Hematopoietic multipotent progenitor cell treated with erythropoietin and hydrocortisone succinate and interleukin-3 and kit ligand, for 4 days (in vitro differentiated cells): ENCODE measurements around the gene SLC22A3.
"Not testable (repeated sequence)": the region's sequence is repeated elsewhere in the genome, so short reads cannot be mapped to it uniquely, and the experiment has no call there.

Source experiments
- DNase-seq: peaks from one replicate; pipeline ENCODE4 v3.0.0-alpha.2; 2015

The SLC22A3 gene

DNA sequence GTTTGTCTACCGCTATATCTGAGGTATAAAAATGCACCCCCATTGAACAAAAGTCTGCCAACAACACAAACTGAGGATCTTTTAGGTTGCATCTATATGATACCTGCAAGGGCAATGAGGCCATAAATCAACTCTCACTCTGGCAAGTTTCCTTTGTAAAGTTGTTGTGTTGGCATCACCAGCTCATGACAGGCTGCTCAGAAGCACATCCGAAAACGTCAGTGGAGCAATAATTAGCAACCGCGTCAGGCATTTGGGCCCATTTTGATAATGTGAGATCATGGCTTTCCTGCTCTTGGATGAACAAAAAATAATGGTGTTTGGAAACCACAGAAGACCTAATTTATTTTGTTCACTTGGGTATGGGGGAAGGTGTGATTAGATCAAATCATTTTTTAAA, 12.0 kb upstream of the SLC22A3 start:
- no peak for DNase-seq

DNA sequence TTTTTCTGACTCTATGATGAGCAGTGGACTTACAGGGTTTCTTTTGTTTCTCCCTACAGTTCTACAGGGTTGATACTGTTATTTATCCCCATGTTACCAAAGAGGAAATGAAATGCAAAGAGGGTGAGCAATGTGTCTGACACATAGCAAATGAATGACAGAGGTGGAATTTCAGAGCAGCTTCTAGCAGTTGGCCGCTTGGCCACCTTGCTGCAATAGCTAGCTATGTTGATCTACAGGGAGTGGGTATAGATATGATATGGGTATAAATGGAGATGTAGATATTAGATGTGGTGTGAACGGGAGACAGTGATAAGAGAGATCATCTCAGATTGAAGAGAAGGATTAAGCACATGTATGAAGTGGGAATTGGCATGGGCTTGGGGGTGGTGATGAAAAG, 10.9 kb upstream of the SLC22A3 start:
- DNase-seq = no peak

DNA sequence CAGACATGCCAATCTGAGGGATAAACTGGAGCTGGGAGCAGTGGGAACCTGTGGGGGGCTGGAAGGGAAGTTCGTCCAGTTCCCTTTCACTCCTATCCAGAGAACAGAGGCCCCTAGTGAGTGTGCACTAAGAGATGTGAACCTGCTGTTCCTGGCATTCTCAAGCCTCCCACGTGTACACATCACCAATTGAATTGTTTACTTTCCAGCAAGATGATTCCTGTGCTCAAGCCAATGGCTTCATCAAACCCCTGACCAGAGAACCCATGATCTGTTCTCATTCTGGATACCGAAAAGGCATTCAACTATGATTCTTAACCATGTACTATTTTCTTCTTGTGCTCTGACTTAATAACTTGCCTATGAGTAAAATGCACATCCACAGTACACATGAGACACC, 10.2 kb upstream of the SLC22A3 start:
- DNase-seq = no peak

DNA sequence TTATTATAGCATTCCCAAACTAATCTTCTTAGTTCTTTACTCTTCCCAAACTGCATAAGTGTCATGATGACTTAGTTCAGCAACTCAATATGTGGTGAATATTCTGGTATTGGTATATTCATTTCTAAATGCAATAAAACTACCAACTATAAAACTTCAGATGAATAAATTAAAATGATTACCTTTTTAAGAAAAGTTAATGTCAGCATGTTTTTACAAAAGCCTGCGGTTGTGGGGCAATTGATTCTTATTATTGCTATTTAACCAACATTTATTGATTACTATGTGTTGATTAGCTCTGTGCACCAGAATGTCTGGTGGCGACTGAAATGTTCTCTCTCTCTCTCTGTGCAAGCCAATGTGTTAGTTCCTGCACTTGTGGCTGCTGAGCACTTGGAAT, 5.0 kb upstream of the SLC22A3 start:
- DNase-seq = no peak

DNA sequence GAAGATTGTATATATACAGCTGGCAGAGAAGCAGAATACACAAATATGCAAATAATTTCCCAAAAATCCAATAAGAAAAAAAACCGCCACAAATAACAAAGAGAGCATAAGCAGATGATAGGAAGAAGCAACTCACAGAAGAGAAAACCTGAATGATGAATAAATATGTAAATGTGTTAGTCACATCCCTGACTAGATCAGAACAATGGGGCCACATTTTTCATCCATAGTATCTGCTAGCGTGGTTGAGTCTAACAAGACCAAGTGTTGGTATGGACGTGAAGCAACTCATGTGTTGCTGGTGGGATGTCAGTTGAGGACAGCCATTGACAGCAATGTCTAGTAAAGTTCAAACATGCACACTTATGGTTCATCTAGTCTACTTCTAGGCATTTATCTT, 3.9 kb upstream of the SLC22A3 start:
- DNase-seq = no peak

DNA sequence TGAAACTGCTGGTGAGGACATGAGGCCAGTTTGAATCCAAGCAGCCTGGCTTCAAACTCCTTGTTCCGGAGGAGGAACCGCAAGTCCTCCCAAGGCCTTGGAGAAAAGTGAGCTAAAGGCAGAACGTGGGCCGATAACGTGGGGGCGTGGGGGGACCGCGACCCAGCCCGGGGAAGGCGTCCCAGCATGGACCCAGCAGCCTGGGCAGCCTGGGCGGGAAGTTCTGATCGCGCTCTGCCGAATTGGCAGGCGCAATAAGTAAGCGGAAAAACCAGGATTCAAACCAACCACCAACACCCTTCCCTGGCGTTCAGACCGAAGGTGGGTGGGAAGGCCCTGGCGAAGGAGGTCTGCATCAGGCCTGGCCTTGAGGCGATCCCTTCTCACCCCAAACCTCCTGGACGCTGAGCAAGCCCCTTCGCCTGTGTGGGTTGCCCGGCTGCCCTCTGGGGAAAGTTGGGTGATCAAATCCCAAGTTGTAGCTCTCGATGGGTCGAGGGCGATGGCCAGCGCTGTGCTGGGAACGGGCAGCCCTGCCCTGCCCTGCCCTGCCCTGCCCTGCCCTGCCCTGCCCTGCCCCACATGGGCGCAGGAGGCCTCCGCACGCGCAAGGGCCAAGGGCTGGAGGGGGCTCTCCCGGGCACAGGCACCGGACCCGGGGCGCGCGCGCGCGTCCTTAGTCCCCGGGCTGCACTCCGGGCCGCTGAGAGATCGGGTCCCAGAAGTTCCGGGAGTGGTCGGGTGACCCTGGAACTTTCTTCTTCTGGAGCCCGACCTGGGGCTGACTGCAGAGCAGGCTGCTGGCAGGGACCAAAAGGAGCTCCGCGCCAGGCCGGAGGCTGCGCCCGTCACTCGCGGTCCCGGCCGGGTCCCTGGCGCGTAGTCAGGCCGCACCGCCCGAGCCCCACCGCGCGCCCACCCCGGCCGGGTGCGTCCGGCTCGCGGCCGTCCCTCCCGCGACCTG, 637 bp upstream of the SLC22A3 start:
- no peak for DNase-seq

DNA sequence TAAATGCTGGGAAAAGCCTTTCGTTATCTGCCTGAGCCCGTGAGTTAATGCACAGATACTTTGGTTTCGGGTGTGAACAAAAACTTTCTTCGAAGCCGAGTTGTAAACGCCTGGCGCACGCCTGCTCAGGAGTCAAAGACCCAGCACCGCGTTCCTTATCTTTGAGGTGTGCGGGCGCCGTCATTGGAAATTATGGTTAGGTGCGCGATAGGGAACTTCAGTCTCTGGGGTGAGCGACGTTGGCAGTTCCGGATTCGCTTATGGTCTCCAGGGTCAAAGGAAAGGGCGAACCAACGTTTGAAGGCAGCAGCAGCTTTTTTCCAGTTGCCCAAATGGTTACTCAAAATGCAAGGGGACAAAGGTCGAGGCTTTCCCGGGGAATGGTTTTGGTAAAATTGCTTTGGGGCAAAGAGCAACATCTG, 853 bp downstream of the SLC22A3 start:
- DNase-seq = peak; percentile 12

DNA sequence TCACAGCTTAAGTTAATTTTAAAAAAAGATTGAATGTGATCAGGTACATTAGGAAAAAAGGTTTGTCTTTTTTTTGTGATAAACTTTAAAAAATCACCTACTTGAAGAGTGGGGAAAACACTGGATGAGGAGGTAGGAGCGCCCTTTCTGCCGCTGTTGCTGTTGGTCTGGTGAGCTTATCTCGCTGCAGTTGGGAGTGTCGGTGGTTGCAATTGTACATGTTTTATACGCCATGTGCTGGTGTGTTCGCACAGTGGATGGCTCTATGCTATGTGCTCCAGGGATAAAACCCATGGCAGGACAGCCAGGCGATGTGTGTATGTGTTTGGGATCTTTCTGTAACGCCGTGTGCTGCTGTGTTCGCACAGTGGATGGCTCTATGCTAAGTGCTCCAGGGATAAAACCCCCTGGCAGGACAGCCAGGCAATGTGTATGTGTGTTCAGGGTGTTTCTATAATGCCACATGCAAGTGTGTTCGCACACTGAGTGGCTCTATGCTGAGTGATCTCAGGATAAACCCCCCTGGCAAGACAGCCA, 1.7 kb downstream of the SLC22A3 start:
- no peak for DNase-seq

DNA sequence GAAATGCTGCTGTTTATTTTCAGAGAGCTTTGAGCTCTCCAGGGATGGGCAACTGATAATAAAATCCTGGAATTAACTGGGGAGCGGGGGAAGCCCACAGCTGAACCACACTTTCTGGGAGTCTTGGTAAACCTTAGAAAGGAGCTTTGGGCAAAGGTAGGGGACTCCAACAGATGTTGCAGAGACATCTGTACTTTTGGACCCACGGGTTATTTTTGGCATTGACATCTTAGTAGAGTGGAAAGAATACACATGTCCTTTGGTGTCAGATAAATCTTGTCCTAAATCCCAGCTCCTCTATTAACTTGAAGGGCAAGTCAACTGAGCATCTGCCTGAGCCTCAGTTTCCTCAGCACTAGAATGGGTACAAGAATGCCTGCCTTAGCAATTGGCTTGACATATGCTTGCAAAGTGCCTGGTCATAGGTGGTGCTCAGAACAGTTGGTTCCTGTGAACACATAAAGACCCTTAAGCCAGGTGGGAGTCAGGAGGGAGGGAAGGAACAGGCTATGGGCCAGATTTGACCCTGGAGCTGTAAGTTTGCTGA, 5.8 kb downstream of the SLC22A3 start:
- no peak for DNase-seq

DNA sequence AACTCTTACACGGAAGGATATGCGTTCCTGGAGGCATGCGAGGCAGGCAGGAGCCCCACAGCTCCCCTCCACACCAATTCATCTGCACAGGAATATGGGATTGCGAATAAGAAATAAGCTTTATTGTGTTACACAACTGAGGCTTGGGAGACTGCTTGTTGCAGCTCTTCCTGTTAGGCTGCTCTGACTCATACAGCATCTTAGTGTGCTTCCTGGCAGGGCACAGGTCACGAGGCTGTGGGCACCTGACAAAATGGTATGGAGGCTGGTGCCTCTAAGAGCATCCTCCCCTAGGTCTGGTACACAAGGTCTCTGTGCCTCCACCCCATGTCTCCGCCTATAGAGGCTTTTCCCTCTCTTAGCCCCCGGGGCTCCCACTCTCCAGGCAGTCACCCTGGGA, 6.8 kb downstream of the SLC22A3 start:
- DNase-seq = no peak

DNA sequence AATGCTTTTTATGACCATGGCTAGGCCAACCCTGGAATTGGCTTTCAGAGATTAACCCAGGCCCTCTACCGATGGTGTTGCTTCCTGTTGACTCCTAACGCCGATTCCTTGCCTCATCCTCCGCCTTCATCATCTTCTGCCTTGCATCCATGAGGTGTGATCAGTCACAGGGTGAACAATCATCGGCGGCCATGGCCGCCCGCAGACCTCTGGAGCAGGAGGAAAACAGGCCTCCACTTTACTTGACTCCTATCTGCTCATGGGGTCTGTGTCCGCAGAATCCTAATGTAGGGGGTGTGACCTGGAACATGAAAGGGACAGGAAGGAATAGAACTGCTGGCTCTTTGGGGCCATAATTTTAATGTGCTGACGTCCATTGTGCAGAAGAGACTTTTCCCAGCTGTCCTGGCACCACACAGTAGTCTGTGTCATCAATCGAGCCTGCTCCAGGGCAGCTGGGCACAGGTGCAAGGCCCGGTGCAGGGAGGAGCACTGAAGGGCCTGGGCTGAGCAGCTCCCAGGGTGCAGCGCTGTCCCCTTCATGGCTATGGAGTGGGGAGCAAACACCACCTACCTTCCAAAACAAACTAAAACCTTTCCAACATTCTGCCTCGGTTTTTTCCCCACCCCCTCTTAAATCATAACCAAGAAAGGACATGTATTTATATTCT, 8.0 kb downstream of the SLC22A3 start:
- DNase-seq = no peak

DNA sequence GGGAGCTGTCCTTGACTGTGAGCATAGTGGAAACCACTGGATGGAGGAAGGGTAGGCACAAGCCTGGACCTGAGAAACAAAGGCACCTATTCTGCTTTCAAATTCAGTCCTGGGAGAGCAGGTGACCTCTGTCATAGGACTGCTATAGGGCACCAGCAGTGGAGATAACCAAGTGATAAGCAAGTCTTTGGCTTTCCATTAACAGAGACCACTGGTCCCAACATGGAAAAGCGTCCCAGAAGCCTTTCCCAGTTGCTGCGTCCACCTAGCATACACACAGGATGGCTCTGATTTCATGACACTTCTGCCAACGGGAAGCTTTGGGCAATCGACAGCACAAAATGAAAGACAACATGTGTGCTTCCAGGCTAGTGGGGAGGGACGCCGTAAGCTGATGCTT, 8.9 kb downstream of the SLC22A3 start:
- no peak for DNase-seq

DNA sequence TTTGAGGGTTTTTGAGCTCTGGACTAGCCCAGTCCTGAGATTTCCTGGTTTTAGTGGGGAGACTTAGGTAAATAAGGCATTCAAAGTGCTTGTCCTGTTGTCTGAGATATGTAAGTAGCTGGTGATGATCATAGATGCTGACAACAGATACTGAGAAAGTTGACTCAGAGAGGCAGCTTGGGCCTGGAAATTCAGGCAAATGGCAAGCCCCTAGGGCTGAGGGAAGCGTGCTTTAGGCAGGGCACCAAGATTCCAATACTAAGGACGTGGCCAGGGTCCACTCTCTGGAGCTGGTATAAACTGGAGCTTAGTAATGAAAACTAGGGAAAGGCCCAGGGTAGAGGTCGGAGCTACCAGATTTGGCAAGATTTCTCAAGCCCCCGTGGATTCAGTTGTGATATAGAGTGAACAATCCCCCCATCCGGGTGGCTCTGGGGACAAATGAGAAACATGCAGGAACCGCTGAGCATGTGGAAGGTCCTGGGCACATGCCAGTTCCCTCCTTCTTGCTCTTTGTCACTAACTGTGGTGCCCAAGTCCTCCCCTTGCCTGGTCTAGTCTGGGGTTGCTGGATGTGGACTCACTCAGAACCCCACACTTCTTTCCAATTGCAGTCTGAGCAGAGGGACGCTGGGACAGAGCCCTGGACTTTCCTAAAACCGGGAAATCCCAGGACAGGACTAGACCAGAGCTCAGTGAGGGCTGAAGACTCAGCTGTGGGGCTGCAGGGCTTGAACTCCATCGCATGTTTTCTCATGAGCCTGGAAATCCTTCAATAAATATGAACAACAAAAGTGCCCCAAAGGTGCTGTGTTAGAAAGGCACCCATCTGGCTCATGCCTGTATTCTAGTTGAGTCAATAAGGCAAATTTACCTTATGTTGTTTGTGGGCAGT, 10.3 kb downstream of the SLC22A3 start:
- DNase-seq = no peak

DNA sequence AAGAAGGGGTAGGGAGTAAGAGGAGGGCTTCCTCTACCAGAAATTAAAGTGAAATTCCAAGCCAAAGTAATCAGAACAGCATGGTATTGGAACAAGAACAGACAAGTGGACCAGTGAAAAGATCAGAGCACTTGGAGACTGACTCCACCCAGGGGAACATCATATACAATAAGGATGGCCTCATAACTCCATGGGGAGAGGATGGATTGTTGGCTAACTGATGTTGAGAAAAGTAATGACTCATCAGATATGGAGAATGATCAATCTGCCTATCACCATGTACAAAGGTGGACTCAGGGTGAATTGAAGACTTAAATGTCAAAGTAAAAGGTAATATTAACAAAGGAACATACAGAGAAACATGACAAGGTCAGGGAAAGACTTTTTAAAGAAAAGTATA, 12.8 kb downstream of the SLC22A3 start:
- DNase-seq = no peak

DNA sequence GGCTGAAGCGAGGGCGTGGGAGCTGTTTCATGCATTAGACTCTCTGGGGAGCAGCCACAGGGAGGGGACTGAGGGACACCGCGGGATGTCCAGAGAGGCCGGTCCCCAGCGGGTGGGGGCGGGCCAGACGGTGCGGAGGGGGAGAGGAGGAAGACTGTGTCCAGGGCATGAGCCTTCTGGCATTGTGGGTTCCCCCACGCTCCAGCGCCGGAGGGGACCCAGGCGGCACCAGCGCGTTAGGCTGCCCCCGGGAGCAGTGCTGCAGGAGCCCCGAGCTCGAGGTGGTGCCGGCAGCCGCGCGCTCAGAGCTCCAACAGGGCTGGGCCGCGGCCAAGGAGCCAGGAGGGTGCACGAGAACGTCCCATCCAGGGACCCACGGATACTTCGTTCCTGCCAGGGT, 14.4 kb downstream of the SLC22A3 start:
- no peak for DNase-seq

DNA sequence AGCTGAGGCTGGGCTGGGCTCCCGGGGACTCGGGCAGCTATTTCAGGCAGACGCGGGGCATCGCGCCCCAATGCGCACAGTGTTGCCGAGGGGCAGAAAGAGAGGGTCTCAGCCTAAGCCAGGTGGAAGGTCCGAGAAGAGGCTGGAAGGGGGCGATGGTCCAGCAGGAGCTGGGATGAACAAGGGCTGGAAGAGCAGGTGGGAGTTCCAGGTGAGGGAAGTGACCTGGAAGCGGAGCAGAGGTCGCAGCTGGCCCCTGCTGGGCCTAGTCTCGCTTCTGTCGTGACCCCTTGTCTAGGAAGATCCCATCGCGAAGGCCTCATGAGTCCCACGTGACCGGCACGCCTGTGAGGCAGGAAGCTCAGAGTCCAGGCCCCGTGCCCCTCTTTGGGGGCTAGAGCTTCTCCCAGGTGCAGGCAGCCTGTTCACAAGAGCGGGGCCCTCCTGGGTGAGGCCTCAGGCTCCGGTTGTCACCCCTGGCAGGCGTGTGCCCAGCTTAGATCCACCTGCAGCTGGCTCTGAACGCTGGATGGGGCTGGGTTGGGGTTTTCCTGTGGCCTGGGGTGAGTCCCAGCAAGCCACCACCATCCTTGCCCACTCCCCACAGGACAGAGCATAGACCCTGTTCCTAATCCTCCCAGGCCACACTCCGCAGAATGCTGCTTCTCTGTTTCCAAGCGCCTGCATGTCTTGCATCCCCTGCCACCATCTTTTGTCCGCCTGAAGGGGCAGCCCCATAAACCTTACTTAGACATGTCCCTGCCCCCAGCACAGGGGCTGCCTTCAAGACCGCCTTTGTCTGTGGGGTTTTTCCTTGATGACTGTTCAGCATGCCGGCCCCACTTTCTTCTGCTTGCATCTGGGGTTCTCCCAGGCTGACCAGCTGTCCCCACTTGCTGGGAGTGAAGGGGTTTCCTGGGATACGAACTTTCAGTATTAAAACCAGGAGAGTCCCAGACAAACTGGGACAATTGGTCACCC, 15.1 kb downstream of the SLC22A3 start:
- no peak for DNase-seq

DNA sequence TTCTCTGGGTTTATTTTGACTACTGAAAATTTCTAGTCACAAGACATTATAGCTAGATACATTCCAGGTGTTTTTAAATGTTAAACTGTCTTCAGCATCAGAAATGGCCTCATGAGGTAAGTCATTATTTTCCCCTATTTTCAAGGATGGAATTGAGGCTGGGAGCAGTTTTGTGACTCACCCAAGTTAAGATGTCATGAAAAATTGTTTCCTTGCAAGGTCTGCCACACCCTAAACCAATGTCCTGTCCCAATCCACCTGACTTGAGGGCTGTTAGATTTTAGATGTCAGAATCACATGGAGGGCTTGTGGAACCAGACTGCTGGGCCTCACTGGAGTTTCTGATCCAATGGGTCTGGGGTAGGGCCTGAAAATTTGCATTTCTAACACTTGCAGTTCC, 16.9 kb downstream of the SLC22A3 start:
- no peak for DNase-seq

DNA sequence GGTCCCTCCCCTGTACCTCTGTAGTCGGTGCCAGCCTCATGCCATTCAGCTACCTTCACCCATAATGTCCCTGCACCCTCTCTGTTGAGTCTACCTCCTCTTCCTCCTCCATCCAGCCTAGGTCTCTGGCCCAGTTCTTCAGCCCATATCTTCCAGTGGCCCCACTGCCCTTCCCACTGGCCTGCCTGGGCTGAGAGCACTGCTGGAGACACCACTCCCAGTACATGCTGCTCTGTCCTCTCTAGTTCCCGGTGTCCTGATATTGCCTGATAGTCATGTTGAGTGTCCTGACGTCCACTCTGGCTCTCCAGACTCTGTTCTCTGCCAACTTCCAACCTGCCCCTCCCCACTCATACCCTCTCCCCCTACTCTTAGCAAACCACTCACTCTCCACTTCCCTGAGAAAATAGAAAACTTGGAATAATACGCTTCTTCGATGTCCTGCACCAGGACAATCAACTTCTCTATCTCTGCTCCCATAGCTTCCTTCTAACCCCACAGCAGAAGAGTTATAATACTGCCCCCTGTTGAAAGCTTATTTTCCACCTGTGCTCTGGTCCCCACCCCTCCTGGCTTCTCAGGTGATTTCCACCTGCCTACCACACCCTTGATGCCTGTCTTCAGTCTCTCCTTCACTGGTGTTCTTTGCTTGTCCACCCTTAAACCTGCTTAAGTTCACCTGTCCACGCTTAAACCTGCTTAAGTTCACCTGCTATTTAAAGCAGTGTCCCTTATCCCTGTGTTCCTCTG, 19.8 kb downstream of the SLC22A3 start:
- DNase-seq = no peak

DNA sequence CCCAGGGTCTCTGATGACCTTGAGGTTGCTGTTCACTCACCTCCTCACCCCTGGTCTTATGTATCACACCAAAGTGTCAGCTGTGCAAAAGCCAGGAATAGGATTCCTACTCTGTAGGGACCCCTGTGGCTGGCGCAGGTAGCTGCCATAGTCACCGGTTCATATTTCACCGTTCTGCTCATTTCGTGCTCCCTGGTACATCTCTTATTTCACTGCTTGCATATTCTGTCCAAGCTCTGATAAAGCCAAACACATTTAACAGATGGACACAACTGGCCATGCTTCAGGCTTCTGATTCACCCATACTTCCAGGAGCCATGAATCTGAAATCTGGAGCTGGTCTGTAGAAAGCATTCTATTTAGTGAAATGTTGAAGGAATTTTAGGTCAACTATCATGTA, 20.5 kb downstream of the SLC22A3 start:
- DNase-seq = no peak

DNA sequence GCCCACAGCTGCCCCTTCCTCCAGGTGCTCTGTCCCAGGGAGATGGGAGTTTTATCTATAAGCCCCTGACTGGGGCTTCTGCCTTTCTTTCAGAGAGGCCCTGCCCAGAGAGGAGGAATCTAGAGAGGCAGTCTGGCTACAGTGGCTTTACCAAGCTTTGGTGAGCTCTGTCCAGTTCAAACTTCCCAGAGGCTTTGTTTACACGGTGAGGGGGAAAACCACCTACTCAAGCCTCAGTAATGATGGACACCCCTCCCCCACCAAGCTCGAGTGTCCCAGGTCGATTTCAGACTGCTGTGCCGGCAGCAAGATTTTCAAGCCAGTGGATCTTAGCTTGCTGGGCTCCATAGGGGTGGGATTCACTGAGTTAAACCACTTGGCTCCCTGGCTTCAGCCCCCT, 25.4 kb downstream of the SLC22A3 start:
- DNase-seq = not testable (repeated sequence)
